Medulla oblongata (tissue), 1 donor: ENCODE measurements around the gene GPR156.

Experiments used
- DNase-seq: peaks from one replicate; pipeline ENCODE4 v3.0.0-alpha.2; 2015; ENCODE audit errors: extremely low spot score

GPR156 gene

DNA sequence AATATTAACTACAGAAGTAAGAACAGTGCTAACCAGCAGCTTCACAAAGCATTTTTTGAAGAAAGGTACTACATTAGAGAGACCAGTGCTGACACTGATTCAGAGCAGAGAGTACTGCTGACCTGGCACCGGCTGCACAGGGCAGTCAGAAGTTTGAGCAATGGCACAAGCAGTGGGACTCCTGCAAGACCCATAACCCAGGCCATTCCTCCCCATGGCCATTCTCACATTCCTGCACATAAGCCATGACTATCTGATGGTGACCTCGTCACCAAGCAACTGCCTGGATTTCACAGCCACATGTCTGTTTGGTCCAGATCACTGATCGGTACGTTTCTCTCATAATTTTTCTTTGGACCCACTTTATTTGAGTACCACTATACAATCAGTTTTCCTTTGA is 88.7 kb downstream of the GPR156 start:
- no peak for DNase-seq

DNA sequence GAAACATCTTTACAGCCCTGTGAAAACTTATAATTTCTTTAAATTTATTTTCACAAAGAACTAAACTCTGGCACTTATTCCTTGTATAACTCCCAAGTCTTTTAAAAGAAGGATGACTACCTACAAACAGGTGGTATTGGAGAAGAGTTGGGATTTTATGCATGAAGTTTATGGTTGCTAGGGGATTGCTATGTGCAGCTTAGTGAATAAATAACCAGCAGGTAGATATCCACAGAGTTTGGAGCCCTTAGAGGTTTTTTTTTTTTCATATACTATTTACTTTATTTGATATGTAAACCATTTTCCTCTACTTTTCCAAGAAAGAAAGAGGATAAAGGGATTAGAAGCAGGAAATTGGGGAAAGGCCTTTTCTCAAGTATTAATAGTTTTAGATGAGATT is 91.5 kb downstream of the GPR156 start:
- no peak for DNase-seq

DNA sequence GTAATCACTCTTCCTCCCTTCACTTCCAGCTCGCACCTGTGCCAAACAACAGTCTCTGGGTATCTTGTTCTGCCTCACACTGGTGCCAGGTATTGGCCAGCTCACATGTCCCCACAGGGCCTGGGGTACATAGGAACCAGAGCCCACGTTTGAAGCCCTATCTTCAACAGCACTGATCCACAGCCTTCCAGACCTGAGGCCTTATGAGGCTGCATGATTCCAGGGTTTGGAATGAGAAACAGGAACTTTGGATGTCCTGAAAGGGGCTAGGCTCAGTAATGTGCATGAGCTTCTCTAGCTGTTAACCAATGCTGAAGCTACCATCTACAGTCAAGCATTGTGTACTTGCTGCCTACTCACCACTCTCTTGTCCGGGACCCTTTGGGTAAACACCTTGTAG is 92.4 kb downstream of the GPR156 start:
- no peak for DNase-seq

DNA sequence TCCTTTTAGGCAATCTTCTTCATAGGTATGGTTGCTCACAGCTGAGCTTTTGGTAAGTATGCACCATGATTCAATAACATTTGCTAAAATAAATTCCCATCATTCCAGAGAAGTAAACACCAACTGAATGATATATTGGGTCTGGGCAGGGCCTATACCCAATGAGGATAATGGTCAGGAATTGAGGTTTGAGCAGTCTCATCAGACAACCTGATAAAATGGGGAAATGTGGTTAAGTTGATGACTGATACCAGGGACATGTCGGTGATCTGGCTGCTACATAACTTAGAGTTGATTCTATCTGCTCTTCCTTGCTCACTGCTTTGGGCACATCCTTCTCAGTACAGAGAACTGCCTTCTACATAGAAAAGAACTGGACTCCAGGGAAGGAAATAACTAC is 92.9 kb downstream of the GPR156 start:
- no peak for DNase-seq

GRCh38 chr3:120182613-120183511 is 102.2 kb downstream of the GPR156 start:
- DNase-seq, result no peak

DNA sequence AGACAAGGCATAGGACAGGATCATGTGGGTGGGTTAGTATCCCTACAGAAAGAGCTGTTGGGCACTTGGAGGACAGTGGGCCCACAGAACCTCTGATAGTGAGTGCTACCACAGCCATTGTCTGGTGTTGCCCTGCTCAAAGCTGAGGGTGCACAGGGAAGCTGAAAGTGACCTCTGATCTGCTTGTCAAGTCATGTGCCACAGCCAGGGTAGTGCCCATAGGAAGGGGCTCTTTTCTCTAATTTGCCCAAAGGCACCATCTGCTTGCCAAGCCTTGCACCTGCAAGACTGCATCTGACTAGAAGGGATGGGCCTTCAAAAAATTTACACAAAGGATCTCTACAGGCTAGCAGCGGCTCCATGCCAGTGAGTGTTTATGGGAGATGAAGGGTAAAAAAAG is 103.4 kb downstream of the GPR156 start:
- DNase-seq, result no peak

GRCh38 chr3:120180731-120181412 is 104.2 kb downstream of the GPR156 start:
- no peak for DNase-seq

DNA sequence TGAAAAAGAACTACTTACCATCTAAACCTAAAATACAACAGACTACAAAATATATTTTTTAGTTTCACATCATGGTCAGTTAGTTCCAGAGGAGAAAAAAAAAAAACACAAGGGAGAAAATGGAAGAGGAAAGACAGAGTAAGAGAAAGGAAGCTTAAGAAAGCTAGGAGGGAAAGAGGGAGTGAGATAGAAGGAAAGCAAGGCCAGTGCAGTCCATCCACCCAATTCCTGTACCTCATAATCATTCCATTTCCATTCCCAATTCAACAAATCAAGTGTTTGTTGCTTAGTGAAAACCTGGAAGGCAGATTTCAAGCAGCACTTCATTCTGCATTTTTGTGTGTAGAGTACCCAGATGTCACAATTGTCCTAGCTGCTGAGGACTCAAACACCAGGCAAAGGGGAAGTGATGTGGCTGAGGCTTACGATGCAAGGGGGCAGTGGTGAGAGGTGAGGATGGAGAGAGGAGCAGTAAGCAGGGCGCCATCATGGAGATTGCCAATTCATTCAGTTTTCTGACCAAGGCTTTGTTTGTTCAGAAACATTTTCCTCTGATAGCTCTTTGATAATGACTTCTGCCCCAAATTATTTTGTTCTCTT is 107.2 kb downstream of the GPR156 start:
- no peak for DNase-seq

DNA sequence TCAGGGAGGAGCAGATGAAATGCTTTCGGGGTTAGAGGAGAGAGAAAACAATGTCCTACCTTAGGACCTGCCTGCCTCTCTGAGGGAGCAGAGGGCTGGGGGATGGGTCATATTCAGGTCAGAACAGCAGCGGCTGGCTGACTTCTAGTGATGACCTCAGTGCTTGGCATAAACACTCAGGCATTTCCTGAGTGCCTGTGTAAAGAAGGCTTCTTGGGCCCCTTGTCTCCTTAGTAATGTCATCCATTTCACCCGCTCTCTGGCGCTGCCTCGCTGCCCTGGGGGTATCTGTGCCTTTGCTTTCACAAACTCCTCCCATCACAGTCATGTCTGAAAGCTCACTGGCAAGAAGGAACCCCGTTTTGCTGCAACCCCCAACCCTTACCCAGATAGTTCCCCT is 107.9 kb downstream of the GPR156 start:
- peak; percentile 54 for DNase-seq

GRCh38 chr3:120174811-120175539 is 110.0 kb downstream of the GPR156 start:
- no peak for DNase-seq

GRCh38 chr3:120173056-120173675 is 111.9 kb downstream of the GPR156 start:
- no peak for DNase-seq

GRCh38 chr3:120172070-120172469 is 113.0 kb downstream of the GPR156 start:
- DNase-seq, result peak; percentile 59

DNA sequence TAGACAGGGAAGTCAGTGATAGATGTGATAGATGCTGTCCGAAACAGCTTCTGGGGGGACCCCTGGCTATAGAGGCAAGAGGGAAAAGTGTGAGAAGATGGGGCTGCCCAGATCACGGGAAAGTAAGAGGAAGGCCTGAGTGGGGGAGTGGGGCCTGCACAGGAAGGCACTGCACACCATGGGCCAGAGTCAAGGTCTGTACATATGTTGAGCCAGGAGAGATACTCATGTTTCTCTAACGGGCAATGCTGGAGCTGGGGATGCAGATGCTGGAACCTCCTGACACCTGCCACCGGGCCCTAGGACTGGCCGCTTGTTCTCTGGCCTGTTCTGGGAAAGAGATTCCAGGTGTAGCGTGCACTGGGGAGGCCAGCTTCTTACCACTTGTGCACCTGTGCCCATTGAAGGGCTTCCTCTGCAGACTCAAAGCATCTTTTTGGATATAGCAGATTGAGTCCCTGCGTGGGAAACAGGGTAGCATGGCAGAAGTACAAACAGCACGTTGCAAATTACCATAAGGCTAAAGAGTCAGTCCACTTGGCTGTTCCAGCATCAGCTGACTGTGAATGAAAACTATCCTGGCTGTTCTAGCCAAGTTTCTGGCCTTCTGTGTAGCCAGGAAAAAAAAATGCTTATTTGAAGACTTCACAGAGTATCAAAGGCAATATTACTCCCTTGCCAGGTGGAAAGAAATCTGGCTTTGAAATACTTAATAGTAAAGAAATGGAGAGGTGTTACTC is 113.7 kb downstream of the GPR156 start:
- DNase-seq, result peak; percentile 72

- DNase-seq, result no peak
Observed at GRCh38 chr3:120170223-120170622, 114.8 kb downstream of the GPR156 start.

DNA sequence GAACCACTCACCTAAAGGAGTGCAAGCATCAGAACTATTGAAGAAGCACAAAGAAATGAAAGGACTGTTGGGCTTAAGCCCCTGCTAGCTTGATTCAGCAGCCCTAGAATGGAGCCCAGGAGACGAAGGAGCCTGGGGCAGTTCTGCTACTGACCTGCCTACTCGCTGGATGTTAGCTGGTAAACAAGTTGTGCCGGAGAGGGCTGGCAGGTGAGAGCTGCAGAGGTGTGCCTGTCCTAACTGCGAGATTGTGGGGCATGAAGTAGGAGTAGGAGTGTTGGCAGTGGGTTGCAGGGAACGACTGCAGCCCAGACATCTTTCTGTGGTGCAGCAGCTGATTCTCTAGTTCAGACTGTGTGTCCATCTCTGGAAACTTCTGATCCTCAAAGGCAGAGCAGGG is 115.6 kb downstream of the GPR156 start:
- no peak for DNase-seq

- no peak for DNase-seq
Observed at GRCh38 chr3:120168611-120169010, 116.4 kb downstream of the GPR156 start.

GRCh38 chr3:120168038-120168437 is 117.0 kb downstream of the GPR156 start:
- no peak for DNase-seq

DNA sequence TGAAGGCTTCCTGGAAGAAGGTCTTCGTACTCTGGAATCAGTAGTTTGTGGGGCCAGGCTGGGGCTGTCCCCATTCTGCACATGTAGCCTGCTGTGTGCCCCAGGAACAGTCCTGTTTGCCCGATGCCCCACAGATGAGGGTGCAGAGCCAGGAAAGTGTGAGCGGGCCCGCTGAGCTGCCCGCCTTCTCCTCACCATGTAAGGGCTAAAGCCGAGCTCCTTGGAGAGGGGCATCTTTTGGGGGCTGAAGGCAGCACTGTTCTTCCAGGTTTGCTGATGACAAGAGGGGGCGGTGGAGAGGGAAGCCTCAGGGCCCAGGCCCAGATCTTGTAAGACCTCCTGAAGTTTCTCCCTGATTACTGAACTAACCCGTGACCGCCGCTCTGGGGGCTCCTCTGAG is 117.5 kb downstream of the GPR156 start:
- no peak for DNase-seq

DNA sequence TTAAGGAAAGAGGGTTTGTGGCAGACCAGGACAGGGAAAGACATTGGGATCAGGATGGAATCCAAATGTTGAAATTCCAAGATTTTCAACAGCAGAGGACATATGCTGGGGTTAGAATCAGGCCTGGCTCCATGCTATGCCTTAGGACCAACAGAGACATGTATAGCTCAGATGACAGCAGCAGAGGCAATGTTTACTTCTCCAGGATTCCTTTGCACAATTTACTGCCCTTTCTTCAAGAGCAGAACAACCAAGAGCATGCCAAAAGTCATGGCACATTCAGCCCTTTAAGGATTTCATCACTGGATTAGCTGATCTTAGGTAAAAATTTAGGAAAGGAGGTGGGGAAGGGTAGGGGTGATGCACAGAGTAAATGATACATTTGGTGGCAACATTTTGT is 121.2 kb downstream of the GPR156 start:
- no peak for DNase-seq

DNA sequence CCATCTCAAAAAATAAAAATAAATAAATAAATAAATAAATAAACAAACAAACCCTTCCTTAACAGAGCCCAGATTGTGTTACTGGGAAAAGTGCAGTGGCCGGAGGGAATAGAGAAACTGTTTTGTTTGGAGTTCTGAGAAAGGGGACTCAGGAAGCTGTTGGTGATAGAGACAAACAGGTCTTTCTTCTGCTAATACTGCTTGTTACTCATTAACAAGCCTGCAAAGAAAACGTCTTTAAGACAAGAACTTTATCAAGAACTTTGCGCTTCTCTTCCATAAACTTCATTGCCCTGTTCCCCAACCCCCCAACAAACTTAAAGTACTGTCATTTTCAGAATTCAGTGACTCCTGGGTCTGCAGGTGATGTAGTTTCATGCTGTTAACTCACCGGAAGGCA is 122.0 kb downstream of the GPR156 start:
- no peak for DNase-seq

DNA sequence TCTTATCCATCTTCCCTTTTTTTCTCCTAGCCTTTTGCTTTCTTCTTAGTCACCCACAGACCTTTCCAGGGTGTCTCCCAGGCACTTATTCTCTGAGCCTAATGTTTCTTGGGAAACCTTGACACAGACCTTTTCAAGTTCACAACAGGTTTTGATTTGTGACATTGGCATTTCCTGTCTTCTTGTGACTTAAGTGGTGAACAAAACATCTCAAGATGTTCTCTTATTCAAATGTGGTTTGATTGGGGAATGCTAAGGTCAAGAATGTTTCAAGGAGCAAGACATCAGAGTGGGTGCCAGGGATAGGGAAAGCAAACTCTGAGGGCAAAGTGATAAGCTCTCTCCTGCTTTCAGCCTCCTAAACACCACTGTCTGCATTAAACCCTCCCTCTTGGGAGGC is 122.6 kb downstream of the GPR156 start:
- no peak for DNase-seq
